GM12878 (cell line): ENCODE results near the gene SHC2. TPM values are rescaled to one million over a fixed set of nuclear protein-coding genes. Genes with fewer than 3 reads are reported as not detected.

Experiments
- ATAC-seq: fragments of 200-7000 bp; cut with Tn5 transposase; 3 replicates; pipeline ENCODE4 v1.9.1; 2020; ENCODE audit warnings: mild to moderate bottlenecking, moderate library complexity
- BruUV-seq: library from RNA; stranded (reverse); fragments of 400-500 nt; replicated peaks from 2 replicates; lab custom pipeline; 2021; lab: Mats Ljungman, UMichigan
- CTCF ChIA-PET: fragments of 300-600 bp; sonication (Branson Sonifier 250); formaldehyde crosslinking; extraction: SDS; loops from one replicate; lab custom pipeline; 2021; ENCODE audit warnings: inconsistent platforms; lab: Yijun Ruan, JAX
- POLR2A ChIA-PET: fragments of 350-600 bp; formaldehyde crosslinking; extraction: SDS; loops from one replicate; lab custom pipeline; 2021; ENCODE audit warnings: inconsistent platforms; lab: Charles Lee
- RAD21 ChIA-PET: fragments of 300-600 bp; sonication (Branson Sonifier 250); formaldehyde crosslinking; loops from one replicate; lab custom pipeline; 2023; ENCODE audit warnings: antibody characterized with exemption; ENCODE audit not compliant: unreplicated experiment; lab: Charles Lee
- SMC1A ChIA-PET: fragments of 300-600 bp; sonication (Branson Sonifier 250); formaldehyde crosslinking; loops from one replicate; lab custom pipeline; 2023; ENCODE audit not compliant: unreplicated experiment, uncharacterized antibody; lab: Charles Lee
- DNase-seq: peaks from one replicate; pipeline ENCODE4 v3.0.0-alpha.2; 2011; ENCODE audit warnings: low read depth, low spot score
- FAIRE-seq: peaks from 3 replicates; lab custom pipeline; 2011; peaks lifted over from hg19 to GRCh38; lab: Jason Lieb, UNC
- H2AFZ ChIP-seq: 2 replicates; pipeline ENCODE4 v1.6.0; 2011; ENCODE audit warnings: low read depth, low read length, control low read depth; ENCODE audit not compliant: control insufficient read depth
- H3K27ac ChIP-seq: 2 replicates; pipeline ENCODE4 v1.5.1; 2011; ENCODE audit warnings: control low read depth; ENCODE audit not compliant: control insufficient read depth, insufficient read depth
- H3K27me3 ChIP-seq, 2 experiments: replicated peaks in 1 of 2; 2 replicates each; pipeline versions ENCODE4 v1.6.0 to v1.6.1; 2011; ENCODE audit warnings: low read length in 1 of 2; ENCODE audit not compliant: control insufficient read depth in 2 of 2, insufficient read depth in 2 of 2
- H3K36me3 ChIP-seq, 2 experiments: 2 replicates each; pipeline ENCODE4 v1.5.1; 2011; ENCODE audit warnings: low read length in 1 of 2; ENCODE audit not compliant: control insufficient read depth in 2 of 2, insufficient read depth in 2 of 2
- H3K4me1 ChIP-seq: 2 replicates; pipeline ENCODE4 v1.6.1; 2011; ENCODE audit warnings: mild to moderate bottlenecking, low read length, moderate library complexity, mixed read lengths; ENCODE audit not compliant: control insufficient read depth, insufficient read depth
- H3K4me2 ChIP-seq: 2 replicates; pipeline ENCODE4 v1.6.0; 2011; ENCODE audit warnings: control low read depth; ENCODE audit not compliant: control insufficient read depth, insufficient read depth
- H3K4me3 ChIP-seq: fragments of 200-600 bp; sonication (generic); 2 replicates; pipeline ENCODE4 v1.5.1; 2016
- H3K79me2 ChIP-seq: 2 replicates; pipeline ENCODE4 v1.6.0; 2011; ENCODE audit warnings: low read length; ENCODE audit not compliant: control insufficient read depth, insufficient read depth
- H3K9ac ChIP-seq: 2 replicates; pipeline ENCODE4 v1.8.0; 2011; ENCODE audit warnings: low read length, control low read depth, mixed read lengths; ENCODE audit not compliant: control insufficient read depth, insufficient read depth
- H3K9me3 ChIP-seq: replicated peaks from 3 replicates; pipeline ENCODE4 v1.5.1; 2011; ENCODE audit warnings: mild to moderate bottlenecking, low read length; ENCODE audit not compliant: control insufficient read depth, insufficient read depth
- H4K20me1 ChIP-seq: 2 replicates; pipeline ENCODE4 v1.6.0; 2011; ENCODE audit not compliant: control insufficient read depth, insufficient read depth
- ATF3 ChIP-seq: IDR thresholded peaks from 2 replicates; pipeline ENCODE4 v1.6.1; 2011; ENCODE audit warnings: low read depth, mild to moderate bottlenecking, low read length, moderate library complexity, borderline replicate concordance; ENCODE audit errors: extremely low read depth
- BCL11A ChIP-seq: IDR thresholded peaks from 2 replicates; pipeline ENCODE4 v1.6.1; 2011; ENCODE audit warnings: low read depth, low read length
- EGR1 ChIP-seq, 2 experiments: IDR thresholded peaks; 1 replicate in 1 of 2; 2 replicates in 1 of 2; pipeline ENCODE4 v1.6.1; 2011 to 2012; ENCODE audit warnings: low read depth in 2 of 2, low read length in 2 of 2, borderline replicate concordance in 1 of 2, mild to moderate bottlenecking in 1 of 2, moderate library complexity in 1 of 2
- EZH2 ChIP-seq: IDR thresholded peaks from 2 replicates; pipeline ENCODE4 v1.6.1; 2012; ENCODE audit warnings: low read depth, mild to moderate bottlenecking, control low read depth, inconsistent platforms, low read length, borderline replicate concordance; ENCODE audit not compliant: control insufficient read depth
- LARP7 ChIP-seq: fragments of 450-650 bp; IDR thresholded peaks from 2 replicates; pipeline ENCODE4 v1.6.1; 2017; ENCODE audit warnings: mild to moderate bottlenecking
- MTA2 ChIP-seq: fragments of 450-650 bp; IDR thresholded peaks from 2 replicates; pipeline ENCODE4 v1.6.1; 2016; ENCODE audit warnings: low read depth, mild to moderate bottlenecking, moderate library complexity
- MYB ChIP-seq: fragments of 150-350 bp; IDR thresholded peaks from 2 replicates; pipeline ENCODE4 v1.6.1; 2014; ENCODE audit warnings: mild to moderate bottlenecking, low read depth, low read length, borderline replicate concordance
- NRF1 ChIP-seq: conservative IDR thresholded peaks from 2 replicates; pipeline ENCODE4 v1.6.1; 2011; ENCODE audit warnings: mild to moderate bottlenecking, low read depth, low read length, improper control_type of control experiment
- PAX5 ChIP-seq: IDR thresholded peaks from 2 replicates; pipeline ENCODE4 v1.6.1; 2011; ENCODE audit warnings: low read depth, low read length, borderline replicate concordance
- SIX5 ChIP-seq: IDR thresholded peaks from 2 replicates; pipeline ENCODE4 v1.6.1; 2011; ENCODE audit warnings: mild to moderate bottlenecking, low read depth, low read length, moderate library complexity; ENCODE audit not compliant: severe bottlenecking
- ZNF217 ChIP-seq: fragments of 450-650 bp; IDR thresholded peaks from 2 replicates; pipeline ENCODE4 v1.6.1; 2017; ENCODE audit warnings: antibody characterized with exemption, mild to moderate bottlenecking
- WGBS: methylation state at CpG from one replicate; pipeline ENCODE4 v1.1.6; 2016; ENCODE audit warnings: low lambda C conversion rate; ENCODE audit not compliant: insufficient replicate concordance, insufficient coverage; ENCODE audit errors: missing lambda C conversion rate; 5-methylcytosine and 5-hydroxymethylcytosine counted together
- in situ Hi-C: fragments of 300-500 bp; cut with MboI; formaldehyde crosslinking; loops from 9 replicates; pipeline ENCODE4 v1.14.3; 2018; ENCODE audit warnings: mixed read lengths
- intact Hi-C: fragments of 100-400 bp; cut with micrococcal nuclease; formaldehyde crosslinking; loops from one replicate; pipeline ENCODE4 v1.14.2; 2022; ENCODE audit not compliant: unreplicated experiment
- polyA plus RNA-seq, 11 experiments: library from polyadenylated mRNA; depleted of rRNA in 4 of 11; unstranded in 6 of 11; stranded (reverse) in 5 of 11; fragments of >200 nt; fragmentation: Nextera tagmentation in 4 of 11; fragmentation: Illumina TruSeq in 1 of 11; extraction: Ambion mirVana in 4 of 11; extraction: Trizol in 1 of 11; gene quantifications; 1 replicate in 1 of 11; 2 replicates in 10 of 11; pipeline versions ENCODE4 v1.2.1 to v1.2.3, GENCODE V29; 2011 to 2016; ENCODE audit warnings: inconsistent platforms in 2 of 11, missing spikeins in 2 of 11, low read depth in 1 of 11
- total RNA-seq, 4 experiments: library from RNA; depleted of rRNA in 3 of 4; stranded (reverse); fragments of >200 nt in 3 of 4; fragmentation: Illumina TruSeq in 1 of 4; extraction: Trizol in 1 of 4; gene quantifications; 2 replicates each; pipeline versions ENCODE4 v1.2.1 to v1.2.3, GENCODE V29; 2013 to 2021
- TF ChIP-seq, protein P1 (sequence below): fragments of 450-650 bp; formaldehyde crosslinking; IDR thresholded peaks from 2 replicates; pipeline ENCODE4 v1.4.0; 2022; ENCODE audit warnings: mild to moderate bottlenecking, moderate library complexity
- TF ChIP-seq, protein P2 (sequence below): IDR thresholded peaks from 2 replicates; pipeline ENCODE4 v1.6.1; 2012; ENCODE audit warnings: low read length, inconsistent platforms

Gene SHC2
- total and polyA plus RNA-seq, 10 of the 15 experiments (the other 5 are each of a cell fraction or from before 2014, with no cell fraction given), result 0.08 TPM; not detected in 9

DNA sequence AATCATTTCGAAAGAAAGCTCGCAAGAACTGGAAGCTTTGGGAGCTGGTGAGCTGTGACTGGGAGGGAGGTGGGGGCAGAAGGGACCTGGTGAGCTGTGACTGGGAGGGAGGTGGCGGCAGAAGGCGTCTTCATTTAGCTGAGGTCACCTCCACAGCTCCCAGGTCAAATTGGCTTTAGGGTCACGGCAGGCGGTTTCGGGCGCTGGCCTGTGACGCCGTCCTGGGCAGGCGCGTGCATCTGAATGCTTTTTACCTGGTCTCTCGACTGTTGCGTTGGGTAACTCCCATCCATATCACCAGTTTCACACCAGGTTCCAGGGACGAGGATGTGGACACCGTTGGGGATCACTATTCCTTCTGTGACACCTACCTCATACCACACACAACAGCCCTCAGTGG is 81.0 kb downstream of the SHC2 start:
- H3K4me3 ChIP-seq, result no peak overlapping the region
- TF ChIP-seq MTA2, result no peak
- no peak for TF ChIP-seq EZH2
- no peak for TF ChIP-seq SIX5
- no peak for TF ChIP-seq BCL11A
- peak; percentile 26; the same call in 1 of the 2 replicates for TF ChIP-seq PAX5
- H3K9me3 ChIP-seq, result no peaks in the 10 kb centered on the region; the same call in 2 of the 3 replicates
- no peak overlapping the region for H2AFZ ChIP-seq
- BruUV-seq, result no TSS peak
- no peaks in the 10 kb centered on the region for H3K27me3 ChIP-seq
- in situ Hi-C loops, result no loop called here
- SMC1A ChIA-PET, result no interaction called here
- DNase-seq, result no peak
- H3K79me2 ChIP-seq, result no peaks in the 10 kb centered on the region
- H3K27ac ChIP-seq, result no peak overlapping the region
- POLR2A ChIA-PET, result no interaction called here
- H3K4me1 ChIP-seq, result peaks cover 20% of the 10 kb centered on the region
- no peak overlapping the region for H3K4me2 ChIP-seq
- CTCF ChIA-PET, result interaction anchor here (1.1 kb wide), 1 partner anchor 127 kb away, joined by 3 read pairs; no protein-coding TSS in a partner anchor
- H3K9ac ChIP-seq, result no peak overlapping the region
- no peak for FAIRE-seq
- no peak for ATAC-seq
- no peaks in the 10 kb centered on the region for H3K36me3 ChIP-seq
- intact Hi-C loops, result no loop called here
- RAD21 ChIA-PET, result no interaction called here
- 75% methylated on average over 14 of the region's 16 CpGs for WGBS
- H4K20me1 ChIP-seq, result no peaks in the 10 kb centered on the region

DNA sequence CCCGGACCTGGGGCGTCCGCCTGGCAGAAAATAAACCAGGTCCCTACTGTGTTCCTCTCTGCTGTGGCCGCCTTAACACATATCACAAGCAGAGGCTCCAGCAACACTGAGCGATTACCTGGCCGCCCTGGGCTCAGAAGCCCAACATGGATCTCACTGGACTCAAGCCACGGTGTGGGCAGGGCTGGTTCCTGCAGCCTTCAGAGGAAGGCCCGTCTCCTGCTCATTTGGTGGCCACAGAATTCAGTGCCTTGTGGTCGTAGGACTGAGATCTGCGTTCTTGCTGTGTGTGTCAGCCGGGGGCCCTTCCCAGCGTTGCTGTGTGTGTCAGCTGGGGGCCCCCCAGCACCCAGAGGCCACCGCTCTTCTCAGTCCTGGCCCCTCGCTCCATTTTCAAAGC is 82.1 kb downstream of the SHC2 start:
- DNase-seq (no peak), ATAC-seq (no peak), FAIRE-seq (no peak)
- Histone ChIP-seq H3K4me3 (no peak overlapping the region), H3K79me2 (no peaks in the 10 kb centered on the region), H2AFZ (no peak overlapping the region), H3K9ac (no peak overlapping the region), H3K9me3 (no peaks in the 10 kb centered on the region; the same call in 2 of the 3 replicates), H3K4me1 (peaks cover 10% of the 10 kb centered on the region), H4K20me1 (no peaks in the 10 kb centered on the region), H3K4me2 (no peak overlapping the region), H3K27me3 (no peaks in the 10 kb centered on the region), H3K27ac (no peak overlapping the region), H3K36me3 (no peaks in the 10 kb centered on the region)
- WGBS, result 44% methylated on average over 14 of the region's 14 CpGs
- CTCF ChIA-PET, result no interaction called here
- RAD21 ChIA-PET, result no interaction called here
- intact Hi-C loops, result no loop called here
- no TSS peak for BruUV-seq
- POLR2A ChIA-PET, result no interaction called here
- in situ Hi-C loops, result no loop called here
- SMC1A ChIA-PET, result no interaction called here
- TF ChIP-seq MYB, result no peak
- TF ChIP-seq ZNF217, result no peak
- TF ChIP-seq, protein P1, sequence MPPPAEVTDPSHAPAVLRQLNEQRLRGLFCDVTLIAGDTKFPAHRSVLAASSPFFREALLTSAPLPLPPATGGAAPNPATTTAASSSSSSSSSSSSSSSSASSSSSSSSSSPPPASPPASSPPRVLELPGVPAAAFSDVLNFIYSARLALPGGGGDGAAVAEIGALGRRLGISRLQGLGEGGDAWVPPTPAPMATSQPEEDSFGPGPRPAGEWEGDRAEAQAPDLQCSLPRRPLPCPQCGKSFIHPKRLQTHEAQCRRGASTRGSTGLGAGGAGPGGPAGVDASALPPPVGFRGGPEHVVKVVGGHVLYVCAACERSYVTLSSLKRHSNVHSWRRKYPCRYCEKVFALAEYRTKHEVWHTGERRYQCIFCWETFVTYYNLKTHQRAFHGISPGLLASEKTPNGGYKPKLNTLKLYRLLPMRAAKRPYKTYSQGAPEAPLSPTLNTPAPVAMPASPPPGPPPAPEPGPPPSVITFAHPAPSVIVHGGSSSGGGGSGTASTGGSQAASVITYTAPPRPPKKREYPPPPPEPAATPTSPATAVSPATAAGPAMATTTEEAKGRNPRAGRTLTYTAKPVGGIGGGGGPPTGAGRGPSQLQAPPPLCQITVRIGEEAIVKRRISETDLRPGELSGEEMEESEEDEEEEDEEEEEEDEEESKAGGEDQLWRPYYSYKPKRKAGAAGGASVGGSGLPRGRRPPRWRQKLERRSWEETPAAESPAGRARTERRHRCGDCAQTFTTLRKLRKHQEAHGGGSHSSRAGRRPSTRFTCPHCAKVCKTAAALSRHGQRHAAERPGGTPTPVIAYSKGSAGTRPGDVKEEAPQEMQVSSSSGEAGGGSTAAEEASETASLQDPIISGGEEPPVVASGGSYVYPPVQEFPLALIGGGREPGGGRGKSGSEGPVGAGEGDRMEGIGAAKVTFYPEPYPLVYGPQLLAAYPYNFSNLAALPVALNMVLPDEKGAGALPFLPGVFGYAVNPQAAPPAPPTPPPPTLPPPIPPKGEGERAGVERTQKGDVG (CRISPR knock-in tag), result no peak
- no peak for TF ChIP-seq LARP7
- no peak for TF ChIP-seq ATF3
- TF ChIP-seq NRF1, result no peak
- TF ChIP-seq EGR1 (IDR thresholded peaks at IDR 0.05; ENCODE audit: borderline replicate concordance in 1 of 2, low read depth in 2 of 2, low read length in 2 of 2), result no peak
- TF ChIP-seq, protein P2, sequence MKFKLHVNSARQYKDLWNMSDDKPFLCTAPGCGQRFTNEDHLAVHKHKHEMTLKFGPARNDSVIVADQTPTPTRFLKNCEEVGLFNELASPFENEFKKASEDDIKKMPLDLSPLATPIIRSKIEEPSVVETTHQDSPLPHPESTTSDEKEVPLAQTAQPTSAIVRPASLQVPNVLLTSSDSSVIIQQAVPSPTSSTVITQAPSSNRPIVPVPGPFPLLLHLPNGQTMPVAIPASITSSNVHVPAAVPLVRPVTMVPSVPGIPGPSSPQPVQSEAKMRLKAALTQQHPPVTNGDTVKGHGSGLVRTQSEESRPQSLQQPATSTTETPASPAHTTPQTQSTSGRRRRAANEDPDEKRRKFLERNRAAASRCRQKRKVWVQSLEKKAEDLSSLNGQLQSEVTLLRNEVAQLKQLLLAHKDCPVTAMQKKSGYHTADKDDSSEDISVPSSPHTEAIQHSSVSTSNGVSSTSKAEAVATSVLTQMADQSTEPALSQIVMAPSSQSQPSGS, result no peak
